Measurements from ENCODE around the gene PDGFC. TPM values are rescaled to one million over a fixed set of nuclear protein-coding genes. Genes with fewer than 3 reads are reported as not detected.

PDGFC gene
- total RNA-seq, 1 experiment from 2014 or later: 4.5 TPM

- no peaks in the 10 kb centered on the region for H3K9me3 ChIP-seq (ENCODE audit: control insufficient read depth, low read depth, low read length)
- no peak overlapping the region for H2BK5ac ChIP-seq (ENCODE audit: insufficient read length, low read length)
- no peak overlapping the region for H2BK15ac ChIP-seq (ENCODE audit: low read depth, low read length)
- no peaks in the 10 kb centered on the region for H3K23me2 ChIP-seq (ENCODE audit: insufficient read length, low read depth, low read length, poor library complexity, severe bottlenecking)
- H3K4ac ChIP-seq (ENCODE audit: low read depth, low read length): no peak overlapping the region
- H3K14ac ChIP-seq (ENCODE audit: insufficient read depth, low read length): no peak overlapping the region
- H3K23ac ChIP-seq (ENCODE audit: insufficient read length, low read depth, low read length): no peak overlapping the region
- Mint-ChIP-seq H3K4me3 (no peak overlapping the region), H3K27ac (no peak overlapping the region), H3K36me3 (ENCODE audit: insufficient read depth in 1 of 3, low read depth in 3 of 3) (no peaks in the 10 kb centered on the region), H3K4me1 (peaks cover 2 to 10% of the 10 kb centered on the region in 2 experiments; a peak in 2 of 4 replicates), H3K9me3 (no peaks in the 10 kb centered on the region), H3K27me3 (ENCODE audit: low read depth) (no peaks in the 10 kb centered on the region; the same call in 1 of the 2 replicates)
- no peak overlapping the region for H3K9ac ChIP-seq (ENCODE audit: extremely low read depth, insufficient read length, low read length)
- no peaks in the 10 kb centered on the region for H4K20me1 ChIP-seq (ENCODE audit: control insufficient read depth, insufficient read depth, insufficient read length)
- H4K5ac ChIP-seq (ENCODE audit: insufficient read length, low read depth, low read length): no peak overlapping the region
- no peak overlapping the region for H3K18ac ChIP-seq (ENCODE audit: insufficient read length, low read depth, low read length)
- no peak overlapping the region for H4K91ac ChIP-seq (ENCODE audit: insufficient read length, low read depth, low read length)
- H3K56ac ChIP-seq (ENCODE audit: insufficient read length, low read depth, low read length): no peak overlapping the region
- no peak for TF ChIP-seq CTCF (conservative IDR thresholded peaks at IDR 0.05)
- no peak overlapping the region for H2AFZ ChIP-seq (ENCODE audit: low read length)
- H3K4me1 ChIP-seq (ENCODE audit: insufficient read depth, low read length): no peaks in the 10 kb centered on the region
- no peak overlapping the region for H2BK120ac ChIP-seq (ENCODE audit: low read depth, low read length, poor library complexity, severe bottlenecking)
- H2BK20ac ChIP-seq (ENCODE audit: low read depth, low read length, poor library complexity, severe bottlenecking): no peak overlapping the region
- H3K27me3 ChIP-seq (ENCODE audit: insufficient read depth, low read length): no peaks in the 10 kb centered on the region
- H3K79me1 ChIP-seq (ENCODE audit: insufficient read depth, low read depth, low read length, poor library complexity, severe bottlenecking): no peaks in the 10 kb centered on the region
- no peaks in the 10 kb centered on the region for H3K79me2 ChIP-seq (ENCODE audit: insufficient read depth, low read length)
- no peak overlapping the region for H2BK12ac ChIP-seq (ENCODE audit: insufficient read length, low read depth, low read length)
- no peak overlapping the region for H4K8ac ChIP-seq (replicated peaks; ENCODE audit: insufficient read length, low read depth, low read length)
- no peak overlapping the region for H3T11ph ChIP-seq (ENCODE audit: low read length)
- H3K27ac ChIP-seq (ENCODE audit: insufficient read length, low read depth, low read length): no peak overlapping the region
- no CpG with 5 or more reads among the region's 9 CpGs for WGBS (ENCODE audit: extremely low coverage, insufficient read length, low lambda C conversion rate)
- H2AK5ac ChIP-seq (ENCODE audit: insufficient read length, low read length): no peak overlapping the region
- no peak overlapping the region for H3K4me2 ChIP-seq (ENCODE audit: insufficient read depth, insufficient read length, low read length)
- no peak for DNase-seq
Observed at GRCh38 chr4:156961196-156962057, 10.2 kb downstream of the PDGFC start.
